Liver (tissue), 9 donors: ENCODE data around the gene LHPP. TPM values are rescaled to one million over a fixed set of nuclear protein-coding genes. Genes with fewer than 3 reads are reported as not detected.

Experiments
- DNase-seq: peaks from one replicate; pipeline ENCODE4 v3.0.0-alpha.2; 2017; ENCODE audit warnings: low spot score
- H3K27ac ChIP-seq, 2 donors: one replicate each; pipeline ENCODE4 v1.7.0; 2013; ENCODE audit warnings: inconsistent platforms in 2 of 2, low read length in 2 of 2, control low read depth in 1 of 2, low read depth in 1 of 2, mild to moderate bottlenecking in 1 of 2
- H3K27me3 ChIP-seq, 4 donors: one replicate each; pipeline versions ENCODE4 v1.6.1 to v1.7.0; 2013; ENCODE audit warnings: low read length in 3 of 4, inconsistent platforms in 1 of 4, mild to moderate bottlenecking in 1 of 4, moderate library complexity in 1 of 4; ENCODE audit not compliant: control insufficient read depth in 4 of 4, insufficient read depth in 4 of 4
- H3K36me3 ChIP-seq, 4 donors: one replicate each; pipeline versions ENCODE4 v1.6.1 to v1.7.0; 2013; ENCODE audit warnings: low read length in 3 of 4, mild to moderate bottlenecking in 3 of 4, low read depth in 1 of 4, moderate library complexity in 1 of 4; ENCODE audit not compliant: control insufficient read depth in 4 of 4, insufficient read depth in 3 of 4
- H3K4me1 ChIP-seq, 4 donors: one replicate each; pipeline versions ENCODE4 v1.6.1 to v1.7.0; 2013; ENCODE audit warnings: low read length in 3 of 4, mild to moderate bottlenecking in 3 of 4, moderate library complexity in 1 of 4; ENCODE audit not compliant: control insufficient read depth in 4 of 4, insufficient read depth in 4 of 4
- H3K4me3 ChIP-seq, 3 donors: one replicate each; pipeline versions ENCODE4 v1.6.1 to v1.7.0; 2013; ENCODE audit warnings: low read length in 3 of 3, control low read depth in 1 of 3, low read depth in 1 of 3, mild to moderate bottlenecking in 1 of 3
- H3K9ac ChIP-seq, 2 donors: one replicate each; pipeline ENCODE4 v1.7.0; 2013; ENCODE audit warnings: low read length in 2 of 2, mild to moderate bottlenecking in 2 of 2, moderate library complexity in 2 of 2, control low read depth in 1 of 2, low read depth in 1 of 2
- H3K9me3 ChIP-seq, 4 donors: one replicate each; pipeline versions ENCODE4 v1.6.1 to v1.7.0; 2013; ENCODE audit warnings: low read length in 3 of 4; ENCODE audit not compliant: control insufficient read depth in 4 of 4
- ATF3 ChIP-seq: IDR thresholded peaks from 2 replicates; pipeline ENCODE4 v1.6.1; 2016; ENCODE audit warnings: antibody characterized with exemption
- CTCF ChIP-seq: fragments of 150-350 bp; IDR thresholded peaks from 2 replicates; pipeline ENCODE4 v1.5.1; 2017; ENCODE audit warnings: improper control_type of control experiment, low read depth, low read length; ENCODE audit not compliant: missing input control
- EGR1 ChIP-seq, 2 donors: IDR thresholded peaks; 2 replicates each; pipeline ENCODE4 v1.6.1; 2016 to 2018; ENCODE audit warnings: antibody characterized with exemption in 2 of 2, low read depth in 2 of 2
- FOXA2 ChIP-seq: IDR thresholded peaks from 2 replicates; pipeline ENCODE4 v1.6.1; 2016; ENCODE audit warnings: antibody characterized with exemption
- GABPA ChIP-seq, 2 donors: IDR thresholded peaks in 1 of 2; conservative IDR thresholded peaks in 1 of 2; 2 replicates each; pipeline ENCODE4 v1.6.1; 2016; ENCODE audit warnings: antibody characterized with exemption in 2 of 2, mild to moderate bottlenecking in 1 of 2, moderate library complexity in 1 of 2
- HNF4A ChIP-seq, 2 donors: conservative IDR thresholded peaks; 2 replicates each; pipeline ENCODE4 v1.6.1; 2016; ENCODE audit warnings: antibody characterized with exemption in 2 of 2, mild to moderate bottlenecking in 2 of 2
- HNF4G ChIP-seq: IDR thresholded peaks from 2 replicates; pipeline ENCODE4 v1.6.1; 2016; ENCODE audit warnings: antibody characterized with exemption
- JUND ChIP-seq, 2 donors: IDR thresholded peaks; 2 replicates each; pipeline ENCODE4 v1.6.1; 2016; ENCODE audit warnings: antibody characterized with exemption in 2 of 2
- NR2F2 ChIP-seq: IDR thresholded peaks from 2 replicates; pipeline ENCODE4 v1.6.1; 2016; ENCODE audit warnings: antibody characterized with exemption
- RAD21 ChIP-seq, 2 donors: IDR thresholded peaks; 2 replicates each; pipeline ENCODE4 v1.6.1; 2016; ENCODE audit warnings: antibody characterized with exemption in 2 of 2, mild to moderate bottlenecking in 2 of 2
- REST ChIP-seq: IDR thresholded peaks from 2 replicates; pipeline ENCODE4 v1.6.1; 2016; ENCODE audit warnings: antibody characterized with exemption, mild to moderate bottlenecking
- RXRA ChIP-seq, 2 donors: IDR thresholded peaks; 2 replicates each; pipeline ENCODE4 v1.6.1; 2017 to 2018; ENCODE audit warnings: antibody characterized with exemption in 2 of 2, mild to moderate bottlenecking in 1 of 2
- TAF1 ChIP-seq: conservative IDR thresholded peaks from 2 replicates; pipeline ENCODE4 v1.6.1; 2016; ENCODE audit warnings: antibody characterized with exemption, mild to moderate bottlenecking
- YY1 ChIP-seq: IDR thresholded peaks from 2 replicates; pipeline ENCODE4 v1.6.1; 2016; ENCODE audit warnings: antibody characterized with exemption, mild to moderate bottlenecking
- ZBTB33 ChIP-seq: IDR thresholded peaks from 2 replicates; pipeline ENCODE4 v1.6.1; 2016; ENCODE audit warnings: antibody characterized with exemption
- WGBS: extraction: QIAGEN DNeasy Blood & Tissue Kit; methylation state at CpG from one replicate; pipeline ENCODE4 v1.1.7; 2013; 5-methylcytosine and 5-hydroxymethylcytosine counted together
- polyA plus RNA-seq, 2 donors: library from polyadenylated mRNA; stranded (reverse) in 1 of 2; unstranded in 1 of 2; fragments of 200-250 nt in 1 of 2; fragments of >200 nt in 1 of 2; fragmentation: Nextera tagmentation in 1 of 2; extraction: Ambion mirVana in 1 of 2; gene quantifications; one replicate each; pipeline versions ENCODE4 v1.2.1 to v1.2.3, GENCODE V29; 2013 to 2015
- total RNA-seq, 2 donors: library from RNA; depleted of rRNA; stranded (reverse); fragments of >200 nt; gene quantifications; one replicate each; pipeline ENCODE4 v1.2.3, GENCODE V29; 2014
- TF ChIP-seq, protein P1 (sequence below): IDR thresholded peaks from 2 replicates; pipeline ENCODE4 v1.6.1; 2016; ENCODE audit warnings: antibody characterized with exemption
- donor health status: healthy.
- donor health status: healthy.
- donor health status: healthy.
- donor health status: healthy.
- donor health status: healthy.

The LHPP gene
- total and polyA plus RNA-seq, 4 donors, result 15.9 to 39.9 (median 26.2) TPM

GRCh38 chr10:124420254-124420653 lies 41.4 kb upstream of the LHPP start (continued):
- TF ChIP-seq ATF3 (no peak), RAD21 (IDR thresholded peaks at IDR 0.05) (no peak), CTCF (no peak), GABPA (IDR thresholded peaks at IDR 0.05 in 1 of 2, conservative IDR thresholded peaks at IDR 0.05 in 1 of 2) (no peak), YY1 (no peak), HNF4G (no peak), EGR1 (IDR thresholded peaks at IDR 0.05; ENCODE audit: low read depth in 2 of 2) (no peak)

DNA sequence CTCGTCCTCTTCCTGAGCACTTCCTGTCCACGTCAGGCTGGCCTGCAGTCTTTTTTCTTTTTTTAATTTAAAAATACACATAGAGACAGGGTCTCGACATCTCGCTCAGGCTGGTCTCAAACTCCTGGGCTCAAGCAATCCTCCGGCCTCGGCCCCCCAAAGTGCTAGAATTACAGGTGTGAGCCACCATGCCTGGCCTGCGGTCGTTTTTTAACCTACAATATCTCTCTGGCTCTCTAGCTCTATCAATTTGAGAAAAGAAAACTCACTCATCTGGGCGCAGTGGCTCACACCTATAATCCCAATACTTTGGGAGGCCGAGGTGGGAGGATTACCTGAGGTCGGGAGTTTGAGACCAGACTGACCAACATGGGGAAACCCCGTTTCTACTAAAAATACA lies 38.9 kb upstream of the LHPP start:
- 87% methylated on average over 12 of the region's 12 CpGs for WGBS
- H3K27ac ChIP-seq, result no peak overlapping the region
- TF ChIP-seq HNF4G (no peak), FOXA2 (no peak), JUND (IDR thresholded peaks at IDR 0.05) (no peak), REST (no peak), NR2F2 (no peak), EGR1 (IDR thresholded peaks at IDR 0.05; ENCODE audit: low read depth in 2 of 2) (no peak), GABPA (IDR thresholded peaks at IDR 0.05 in 1 of 2, conservative IDR thresholded peaks at IDR 0.05 in 1 of 2) (no peak), TAF1 (no peak), RAD21 (IDR thresholded peaks at IDR 0.05) (no peak), RXRA (IDR thresholded peaks at IDR 0.05) (no peak), ATF3 (no peak), YY1 (no peak), HNF4A (conservative IDR thresholded peaks at IDR 0.05) (no peak)
- TF ChIP-seq, protein P1, sequence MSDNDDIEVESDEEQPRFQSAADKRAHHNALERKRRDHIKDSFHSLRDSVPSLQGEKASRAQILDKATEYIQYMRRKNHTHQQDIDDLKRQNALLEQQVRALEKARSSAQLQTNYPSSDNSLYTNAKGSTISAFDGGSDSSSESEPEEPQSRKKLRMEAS, result no peak

GRCh38 chr10:124423813-124424212 lies 37.8 kb upstream of the LHPP start:
- H3K27me3 ChIP-seq, result peaks cover 0 to 9% (median 0%) of the 10 kb centered on the region in 4 donors
- no peak overlapping the region for H3K9ac ChIP-seq
- no peaks in the 10 kb centered on the region for H3K36me3 ChIP-seq
- H3K4me3 ChIP-seq, result no peak overlapping the region
- H3K9me3 ChIP-seq, result no peaks in the 10 kb centered on the region
- WGBS, result 91% methylated on average over 5 of the region's 5 CpGs
- no peak for TF ChIP-seq RXRA (IDR thresholded peaks at IDR 0.05)
- no peak for TF ChIP-seq ATF3
- no peak for TF ChIP-seq ZBTB33
- TF ChIP-seq, protein P1, result no peak
- TF ChIP-seq NR2F2, result no peak
- no peak for TF ChIP-seq HNF4A (conservative IDR thresholded peaks at IDR 0.05)
- no peak for TF ChIP-seq FOXA2
- TF ChIP-seq GABPA (IDR thresholded peaks at IDR 0.05 in 1 of 2, conservative IDR thresholded peaks at IDR 0.05 in 1 of 2), result no peak
- DNase-seq, result no peak
- H3K27ac ChIP-seq, result no peak overlapping the region
- H3K4me1 ChIP-seq, result peaks cover 0 to 15% (median 10%) of the 10 kb centered on the region in 4 donors

More for the DNA sequence above, 38.9 kb upstream of the LHPP start:
- Histone ChIP-seq H3K27me3 (peaks cover 0 to 9% (median 0%) of the 10 kb centered on the region in 4 donors), H3K4me1 (peaks cover 2 to 21% (median 14%) of the 10 kb centered on the region in 4 donors), H3K9me3 (no peaks in the 10 kb centered on the region), H3K9ac (no peak overlapping the region), H3K36me3 (no peaks in the 10 kb centered on the region), H3K4me3 (no peak overlapping the region)
- no peak for DNase-seq
